H1 (cell line): ENCODE measurements around the gene GALNTL6. TPM values are rescaled to one million over a fixed set of nuclear protein-coding genes. Genes with fewer than 3 reads are reported as not detected.

Experiments used
- SP1 ChIP-seq: IDR thresholded peaks from 2 replicates; pipeline ENCODE4 v1.6.1; 2011; ENCODE audit warnings: low read depth, low read length
- polyA plus RNA-seq, 7 experiments: library from polyadenylated mRNA; depleted of rRNA in 3 of 7; stranded (reverse) in 5 of 7; unstranded in 2 of 7; fragments of >200 nt in 5 of 7; fragments of 200-250 nt in 2 of 7; gene quantifications; 1 replicate in 5 of 7; 2 replicates in 1 of 7; 4 replicates in 1 of 7; pipeline versions ENCODE4 v1.2.1 to v1.2.3, GENCODE V29; 2011 to 2013; ENCODE audit warnings: missing spikeins in 2 of 7, mixed read lengths in 2 of 7
- total RNA-seq: library from RNA; stranded (reverse); fragmentation: NEBNext Ultra II Directional; extraction: Animal tissue kit (Norgen Biotek cat#: 25700); gene quantifications from 2 replicates; pipeline ENCODE4 v1.2.1, GENCODE V29; 2021
- TF ChIP-seq, protein P1 (sequence below): IDR thresholded peaks from 2 replicates; pipeline ENCODE4 v1.6.1; 2012; ENCODE audit warnings: low read length, inconsistent platforms

Gene GALNTL6
- total and polyA plus RNA-seq, 2 of the 8 experiments (the other 6 are each of a cell fraction or from before 2014, with no cell fraction given), result 0.03 to 0.32 TPM

DNA sequence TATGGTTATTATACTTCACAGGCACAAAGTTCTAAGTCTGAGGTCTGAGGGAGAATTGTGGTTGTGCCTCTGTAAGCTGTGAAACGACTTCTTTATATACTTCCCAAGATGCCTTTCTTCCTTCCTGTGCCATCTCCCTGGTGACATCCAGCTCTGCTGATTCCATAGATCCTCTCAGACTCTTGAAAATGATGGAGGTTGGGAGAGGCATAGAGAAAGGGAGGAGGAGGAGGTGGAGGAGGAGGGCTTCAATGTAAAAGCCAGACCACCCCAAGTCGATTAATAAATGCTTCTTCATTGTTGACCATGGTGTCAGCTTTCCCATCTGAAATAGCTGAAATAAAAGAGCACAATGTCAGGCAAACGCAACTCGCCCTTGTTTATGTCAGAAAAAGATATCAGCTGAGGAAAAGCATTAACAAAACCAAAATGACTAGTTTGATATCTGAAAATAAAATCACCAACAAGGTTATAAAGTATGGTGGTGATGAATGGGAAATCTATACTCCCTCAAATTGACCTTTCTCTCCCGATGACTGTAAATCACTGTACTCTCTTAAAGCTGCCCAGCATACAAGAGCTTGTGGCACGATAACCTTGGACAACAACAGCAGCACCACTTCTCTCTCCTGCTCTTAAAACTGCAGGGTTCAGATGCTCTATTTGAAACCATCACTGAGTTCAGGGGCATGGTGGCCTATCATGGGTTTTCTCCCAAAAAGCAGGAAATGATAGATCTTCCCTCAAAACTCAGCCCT is 1125.0 kb downstream of the GALNTL6 start (continued):
- TF ChIP-seq, protein P1, sequence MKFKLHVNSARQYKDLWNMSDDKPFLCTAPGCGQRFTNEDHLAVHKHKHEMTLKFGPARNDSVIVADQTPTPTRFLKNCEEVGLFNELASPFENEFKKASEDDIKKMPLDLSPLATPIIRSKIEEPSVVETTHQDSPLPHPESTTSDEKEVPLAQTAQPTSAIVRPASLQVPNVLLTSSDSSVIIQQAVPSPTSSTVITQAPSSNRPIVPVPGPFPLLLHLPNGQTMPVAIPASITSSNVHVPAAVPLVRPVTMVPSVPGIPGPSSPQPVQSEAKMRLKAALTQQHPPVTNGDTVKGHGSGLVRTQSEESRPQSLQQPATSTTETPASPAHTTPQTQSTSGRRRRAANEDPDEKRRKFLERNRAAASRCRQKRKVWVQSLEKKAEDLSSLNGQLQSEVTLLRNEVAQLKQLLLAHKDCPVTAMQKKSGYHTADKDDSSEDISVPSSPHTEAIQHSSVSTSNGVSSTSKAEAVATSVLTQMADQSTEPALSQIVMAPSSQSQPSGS, result no peak
- no peak for TF ChIP-seq SP1
